IMR-90 (cell line): ENCODE measurements around the gene PZP. TPM values are rescaled to one million over a fixed set of nuclear protein-coding genes. Genes with fewer than 3 reads are reported as not detected.

Source experiments
- ATAC-seq: fragments of 200-7000 bp; cut with Tn5 transposase; 2 replicates; pipeline ENCODE4 v1.9.1; 2020; ENCODE audit warnings: low read depth, mild to moderate bottlenecking, moderate library complexity
- BruUV-seq: library from RNA; stranded (reverse); fragments of 400-500 nt; replicated peaks from 2 replicates; lab custom pipeline; 2021; lab: Mats Ljungman, UMichigan
- CTCF ChIA-PET: fragments of 300-600 bp; formaldehyde crosslinking; extraction: SDS; loops from one replicate; lab custom pipeline; 2021; ENCODE audit warnings: antibody characterized with exemption; lab: Yijun Ruan, JAX
- POLR2A ChIA-PET: fragments of 300-600 bp; sonication (Branson Sonifier 250); formaldehyde crosslinking; loops from one replicate; lab custom pipeline; 2022; ENCODE audit warnings: antibody characterized with exemption; ENCODE audit not compliant: unreplicated experiment; lab: Charles Lee
- DNase-seq: peaks from one replicate; pipeline ENCODE4 v3.0.0; 2013
- H2AFZ ChIP-seq: replicated peaks from 2 replicates; pipeline ENCODE3; 2013; ENCODE audit warnings: low read length, mild to moderate bottlenecking; ENCODE audit not compliant: poor library complexity
- H2AK5ac ChIP-seq: 2 replicates; pipeline ENCODE4 v1.6.1; 2013; ENCODE audit warnings: low read depth, low read length, inconsistent platforms
- H2AK9ac ChIP-seq: replicated peaks from 2 replicates; pipeline ENCODE3; 2013; ENCODE audit warnings: mild to moderate bottlenecking, low read depth, low read length, moderate library complexity; ENCODE audit not compliant: poor library complexity
- H2BK120ac ChIP-seq: 2 replicates; pipeline ENCODE4 v1.6.1; 2013; ENCODE audit warnings: low read depth, low read length, inconsistent platforms
- H2BK15ac ChIP-seq: 3 replicates; pipeline ENCODE4 v1.6.1; 2013; ENCODE audit warnings: low read depth, low read length, inconsistent platforms
- H2BK20ac ChIP-seq: 2 replicates; pipeline ENCODE4 v1.6.1; 2013; ENCODE audit warnings: low read depth, mild to moderate bottlenecking, inconsistent platforms, low read length, moderate library complexity
- H2BK5ac ChIP-seq: 2 replicates; pipeline ENCODE4 v1.6.1; 2013; ENCODE audit warnings: mild to moderate bottlenecking, low read depth, low read length, inconsistent platforms; ENCODE audit not compliant: poor library complexity, severe bottlenecking
- H3K14ac ChIP-seq: replicated peaks from 2 replicates; pipeline ENCODE4 v1.6.1; 2013; ENCODE audit warnings: low read depth, low read length, inconsistent platforms
- H3K18ac ChIP-seq: 2 replicates; pipeline ENCODE4 v1.6.1; 2013; ENCODE audit warnings: low read depth, low read length, control low read depth
- H3K23ac ChIP-seq: 2 replicates; pipeline ENCODE4 v1.6.1; 2013; ENCODE audit warnings: low read depth, low read length, inconsistent platforms
- H3K27ac ChIP-seq: 2 replicates; pipeline ENCODE4 v1.5.1; 2013; ENCODE audit warnings: mild to moderate bottlenecking, control low read depth, low read length; ENCODE audit not compliant: insufficient read depth
- H3K27me3 ChIP-seq: 2 replicates; pipeline ENCODE4 v1.6.1; 2013; ENCODE audit warnings: low read length; ENCODE audit not compliant: control insufficient read depth, insufficient read depth
- H3K36me3 ChIP-seq: 2 replicates; pipeline ENCODE4 v1.6.1; 2013; ENCODE audit warnings: low read length, mixed read lengths; ENCODE audit not compliant: control insufficient read depth, insufficient read depth
- H3K4ac ChIP-seq: 2 replicates; pipeline ENCODE4 v1.6.1; 2013; ENCODE audit warnings: low read depth, low read length, inconsistent platforms
- H3K4me1 ChIP-seq: 2 replicates; pipeline ENCODE4 v1.6.1; 2013; ENCODE audit warnings: low read length, mixed read lengths; ENCODE audit not compliant: control insufficient read depth, insufficient read depth
- H3K4me2 ChIP-seq: 2 replicates; pipeline ENCODE4 v1.6.1; 2013; ENCODE audit warnings: low read depth, mild to moderate bottlenecking, control low read depth, low read length, moderate library complexity
- H3K4me3 ChIP-seq: 2 replicates; pipeline ENCODE4 v1.5.1; 2013; ENCODE audit warnings: low read depth, mild to moderate bottlenecking, control low read depth, low read length, moderate library complexity; ENCODE audit not compliant: insufficient read depth
- H3K56ac ChIP-seq: 2 replicates; pipeline ENCODE4 v1.6.1; 2013; ENCODE audit warnings: low read length, inconsistent platforms; ENCODE audit not compliant: insufficient read depth; ENCODE audit errors: extremely low read depth
- H3K79me1 ChIP-seq, 2 experiments: 2 replicates each; pipeline ENCODE4 v1.6.1; 2013; ENCODE audit warnings: low read length in 2 of 2, inconsistent platforms in 1 of 2, low read depth in 1 of 2
- H3K9ac ChIP-seq: 2 replicates; pipeline ENCODE4 v1.6.1; 2013; ENCODE audit warnings: low read depth, low read length, control low read depth
- H3K9me1 ChIP-seq: 2 replicates; pipeline ENCODE4 v1.6.1; 2013; ENCODE audit warnings: low read length, inconsistent platforms; ENCODE audit not compliant: insufficient read depth
- H3K9me3 ChIP-seq: 2 replicates; pipeline ENCODE4 v1.6.1; 2013; ENCODE audit warnings: low read length; ENCODE audit not compliant: control insufficient read depth, insufficient read depth
- H4K20me1 ChIP-seq: 2 replicates; pipeline ENCODE4 v1.6.1; 2013; ENCODE audit warnings: low read length, inconsistent platforms; ENCODE audit not compliant: insufficient read depth
- H4K5ac ChIP-seq: 2 replicates; pipeline ENCODE4 v1.6.1; 2013; ENCODE audit warnings: mild to moderate bottlenecking, low read depth, low read length, control low read depth
- H4K8ac ChIP-seq, 2 experiments: 2 replicates each; pipeline ENCODE4 v1.6.1; 2013; ENCODE audit warnings: low read depth in 2 of 2, low read length in 2 of 2, control low read depth in 1 of 2, inconsistent platforms in 1 of 2
- H4K91ac ChIP-seq: 2 replicates; pipeline ENCODE4 v1.6.1; 2013; ENCODE audit warnings: low read depth, low read length, inconsistent platforms; ENCODE audit not compliant: insufficient read depth
- CHD1 ChIP-seq: IDR thresholded peaks from 2 replicates; pipeline ENCODE4 v1.6.1; 2012; ENCODE audit warnings: low read depth, low read length, improper control_type of control experiment
- RFX5 ChIP-seq: IDR thresholded peaks from 2 replicates; pipeline ENCODE4 v1.8.0; 2012; ENCODE audit warnings: low read depth, mild to moderate bottlenecking, low read length, moderate library complexity
- WGBS, 2 experiments: methylation state at CpG; one replicate each; pipeline versions ENCODE4 v1.1.5 to v1.1.7; 2013; ENCODE audit warnings: missing lambda C conversion rate in 2 of 2; ENCODE audit not compliant: insufficient read length in 1 of 2; ENCODE audit errors: extremely low coverage in 2 of 2; 5-methylcytosine and 5-hydroxymethylcytosine counted together
- dilution Hi-C: fragments of 300-500 bp; cut with HindIII; formaldehyde crosslinking; loops from one replicate; pipeline ENCODE4 v1.14.3; 2018; ENCODE audit warnings: low sequenced_read_pairs; ENCODE audit not compliant: unreplicated experiment
- in situ Hi-C: fragments of 300-500 bp; cut with MboI; formaldehyde crosslinking; loops from 3 replicates; pipeline ENCODE4 v1.14.3; 2019; ENCODE audit warnings: low sequenced_read_pairs, inconsistent platforms, mixed read lengths
- intact Hi-C: fragments of 100-400 bp; cut with micrococcal nuclease; formaldehyde crosslinking; loops from 2 replicates; pipeline ENCODE4 v1.10.0; 2022
- polyA plus RNA-seq, 3 experiments: library from polyadenylated mRNA; depleted of rRNA; stranded (reverse); fragments of >200 nt; gene quantifications; 2 replicates each; pipeline ENCODE4 v1.2.3, GENCODE V29; 2012; ENCODE audit warnings: low replicate concordance in 1 of 3
- total RNA-seq: library from RNA; depleted of rRNA; stranded (reverse); fragments of >200 nt; gene quantifications from 2 replicates; pipeline ENCODE4 v1.2.3, GENCODE V29; 2012

PZP gene
- total and polyA plus RNA-seq, 2 of the 4 experiments (the other 2 are of a cell fraction) = not detected

DNA sequence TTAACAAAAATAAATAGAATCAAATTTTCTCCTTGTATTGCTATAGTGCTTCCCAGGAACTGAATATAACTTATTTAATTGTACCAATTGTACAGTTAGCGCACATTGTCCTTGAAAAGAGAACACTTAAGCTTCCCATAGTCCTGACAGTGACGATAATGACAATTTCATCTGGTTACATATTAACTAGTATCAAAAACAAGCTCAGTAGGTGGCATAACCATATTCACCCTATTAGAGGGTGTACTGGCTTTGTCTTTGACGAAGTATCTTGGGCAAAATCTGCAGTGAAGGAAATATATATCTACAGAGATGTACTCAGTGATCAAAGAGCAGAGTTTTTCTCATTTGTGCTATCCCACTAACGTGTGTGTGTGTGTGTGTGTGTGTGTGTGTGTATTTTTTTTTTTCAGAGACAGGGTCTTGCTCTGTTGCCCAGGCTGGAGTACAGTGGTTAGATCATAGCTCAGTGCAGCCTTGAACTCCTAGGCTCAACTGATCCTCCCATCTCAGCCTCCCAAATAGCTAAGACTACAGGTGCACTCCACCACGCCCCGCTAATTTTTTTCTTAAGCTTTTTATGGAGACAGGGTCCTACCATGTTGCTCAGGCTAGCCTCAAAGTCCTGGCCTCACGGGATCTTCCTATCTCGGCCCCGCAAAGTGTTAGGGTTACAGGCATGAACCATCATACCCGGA lies 87.6 kb downstream of the PZP start:
- H3K27ac ChIP-seq = no peak overlapping the region
- no peak overlapping the region for H2BK15ac ChIP-seq
- H3K56ac ChIP-seq = no peak overlapping the region
- H2BK5ac ChIP-seq = no peak overlapping the region
- no peak overlapping the region for H3K9ac ChIP-seq
- no peak overlapping the region for H3K23ac ChIP-seq
- H3K27me3 ChIP-seq = peaks cover 3% of the 10 kb centered on the region; the same call in 1 of the 2 replicates
- H2AK9ac ChIP-seq = no peak overlapping the region
- no peak overlapping the region for H3K4me3 ChIP-seq
- H3K4me1 ChIP-seq = peaks cover 7% of the 10 kb centered on the region; the same call in 1 of the 2 replicates
- no peak overlapping the region for H2BK120ac ChIP-seq
- H3K14ac ChIP-seq = no peak overlapping the region
- ChIA-PET POLR2A (no interaction called here), CTCF (interaction anchor here (1.3 kb wide), 1 partner anchor 15 kb away, joined by 3 read pairs; no protein-coding TSS in a partner anchor)
- in situ Hi-C loops = no loop called here
- TF ChIP-seq CHD1 (no peak), RFX5 (no peak)
- no peak overlapping the region for H2BK20ac ChIP-seq
- no peak overlapping the region for H4K91ac ChIP-seq
- H4K20me1 ChIP-seq = no peaks in the 10 kb centered on the region
- H2AK5ac ChIP-seq = no peak overlapping the region
- H3K18ac ChIP-seq = no peak overlapping the region
- ATAC-seq = no peak
- intact Hi-C loops = no loop called here
- no peaks in the 10 kb centered on the region for H3K9me3 ChIP-seq
- BruUV-seq = no TSS peak
- no peak for DNase-seq
- WGBS, 2 experiments = no CpG with 5 or more reads among the region's 10 CpGs
- no peak overlapping the region for H3K4ac ChIP-seq
- no peaks in the 10 kb centered on the region for H3K36me3 ChIP-seq
- no peaks in the 10 kb centered on the region; the same call in 1 of the 2 replicates for H3K9me1 ChIP-seq
- H3K79me1 ChIP-seq = no peaks in the 10 kb centered on the region
- H3K4me2 ChIP-seq = no peak overlapping the region
- no peak overlapping the region for H4K5ac ChIP-seq
- H2AFZ ChIP-seq = no peak overlapping the region
- H4K8ac ChIP-seq = no peak overlapping the region
- dilution Hi-C loops = no loop called here
